Trophoblast cell (in vitro differentiated cells and primary cell): Measurements from ENCODE around the gene LENG9.
"Not testable (repeated sequence)": the region's sequence is repeated elsewhere in the genome, so short reads cannot be mapped to it uniquely, and the experiment has no call there.

Source experiments
- DNase-seq, 2 donors: peaks; one replicate each; pipeline ENCODE4 v3.0.0-alpha.2; 2016
- H2AFZ ChIP-seq: 2 replicates; pipeline ENCODE4 v1.6.1; 2013; ENCODE audit warnings: low read length, moderate library complexity, mild to moderate bottlenecking; ENCODE audit not compliant: insufficient read depth, poor library complexity
- H2AK5ac ChIP-seq: 2 replicates; pipeline ENCODE4 v1.6.1; 2013; ENCODE audit warnings: mild to moderate bottlenecking, low read length
- H2BK120ac ChIP-seq: 2 replicates; pipeline ENCODE4 v1.6.1; 2013; ENCODE audit warnings: low read length, mild to moderate bottlenecking, moderate library complexity; ENCODE audit not compliant: insufficient read depth, poor library complexity
- H2BK12ac ChIP-seq: 2 replicates; pipeline ENCODE4 v1.6.1; 2013; ENCODE audit warnings: mild to moderate bottlenecking, low read length, moderate library complexity
- H2BK5ac ChIP-seq: 2 replicates; pipeline ENCODE4 v1.6.1; 2013; ENCODE audit warnings: low read length, low read depth, moderate library complexity, mild to moderate bottlenecking; ENCODE audit not compliant: poor library complexity
- H3K14ac ChIP-seq: 2 replicates; pipeline ENCODE4 v1.6.1; 2013; ENCODE audit warnings: mild to moderate bottlenecking, low read length
- H3K18ac ChIP-seq: 2 replicates; pipeline ENCODE4 v1.6.1; 2013; ENCODE audit warnings: mild to moderate bottlenecking, low read length
- H3K23ac ChIP-seq: 2 replicates; pipeline ENCODE4 v1.6.1; 2013; ENCODE audit warnings: low read length
- H3K27ac ChIP-seq: 2 replicates; pipeline ENCODE4 v1.5.1; 2013; ENCODE audit warnings: low read depth, mild to moderate bottlenecking, inconsistent platforms, low read length, moderate library complexity
- H3K27me3 ChIP-seq: 2 replicates; pipeline ENCODE4 v1.6.1; 2013; ENCODE audit warnings: inconsistent platforms, mild to moderate bottlenecking, low read length, moderate library complexity; ENCODE audit not compliant: insufficient read depth
- H3K36me3 ChIP-seq, 2 experiments: 1 replicate in 1 of 2; 2 replicates in 1 of 2; pipeline ENCODE4 v1.6.1; 2013; ENCODE audit warnings: low read length in 2 of 2, mild to moderate bottlenecking in 2 of 2, moderate library complexity in 1 of 2; ENCODE audit not compliant: insufficient read depth in 2 of 2, control insufficient read depth in 1 of 2
- H3K4ac ChIP-seq: 2 replicates; pipeline ENCODE4 v1.6.1; 2013; ENCODE audit warnings: low read depth, mild to moderate bottlenecking, low read length, moderate library complexity
- H3K4me1 ChIP-seq, 2 experiments: 1 replicate in 1 of 2; 2 replicates in 1 of 2; pipeline ENCODE4 v1.6.1; 2013; ENCODE audit warnings: low read length in 2 of 2, mild to moderate bottlenecking in 2 of 2, moderate library complexity in 1 of 2; ENCODE audit not compliant: insufficient read depth in 2 of 2, control insufficient read depth in 1 of 2
- H3K4me2 ChIP-seq: 2 replicates; pipeline ENCODE4 v1.6.1; 2013; ENCODE audit warnings: inconsistent platforms, mild to moderate bottlenecking, low read length, moderate library complexity
- H3K4me3 ChIP-seq: 2 replicates; pipeline ENCODE4 v1.5.1; 2013; ENCODE audit warnings: mild to moderate bottlenecking, low read depth, low read length, inconsistent platforms
- H3K79me1 ChIP-seq: one replicate; pipeline ENCODE4 v1.6.1; 2013; ENCODE audit warnings: low read length
- H3K79me2 ChIP-seq: 2 replicates; pipeline ENCODE4 v1.6.1; 2013; ENCODE audit warnings: low read length, mild to moderate bottlenecking; ENCODE audit not compliant: control insufficient read depth, insufficient read depth, poor library complexity
- H3K9ac ChIP-seq: 2 replicates; pipeline ENCODE4 v1.6.1; 2013; ENCODE audit warnings: mild to moderate bottlenecking, low read length
- H3K9me3 ChIP-seq: 2 replicates; pipeline ENCODE4 v1.6.1; 2013; ENCODE audit warnings: low read depth, mild to moderate bottlenecking, control low read depth, inconsistent platforms, low read length; ENCODE audit not compliant: insufficient read depth
- H4K12ac ChIP-seq: 2 replicates; pipeline ENCODE4 v1.6.1; 2013; ENCODE audit warnings: low read depth, mild to moderate bottlenecking, low read length, moderate library complexity
- H4K8ac ChIP-seq: 2 replicates; pipeline ENCODE4 v1.6.1; 2013; ENCODE audit warnings: low read depth, mild to moderate bottlenecking, low read length, moderate library complexity
- H4K91ac ChIP-seq: one replicate; pipeline ENCODE4 v1.6.1; 2013; ENCODE audit warnings: low read depth, mild to moderate bottlenecking, low read length, moderate library complexity
- WGBS: extraction: QIAGEN DNeasy Blood & Tissue Kit; methylation state at CpG from one replicate; pipeline ENCODE4 v1.1.7; 2013; ENCODE audit warnings: missing lambda C conversion rate; ENCODE audit not compliant: insufficient read length, insufficient coverage; ENCODE audit errors: extremely low coverage; 5-methylcytosine and 5-hydroxymethylcytosine counted together

Gene LENG9

GRCh38 chr19:54469496-54469934, 5.9 kb upstream of the LENG9 start:
- Histone ChIP-seq H3K23ac (no peak overlapping the region), H3K14ac (no peak overlapping the region), H3K4ac (no peak overlapping the region), H3K4me3 (no peak overlapping the region), H3K36me3 (no peaks in the 10 kb centered on the region), H4K8ac (no peak overlapping the region), H2AFZ (no peak overlapping the region), H3K79me1 (peaks cover 5% of the 10 kb centered on the region), H2AK5ac (no peak overlapping the region), H4K91ac (no peak overlapping the region), H3K4me1 (peaks cover 15 to 23% of the 10 kb centered on the region in 2 experiments), H3K27me3 (peaks cover 12% of the 10 kb centered on the region), H3K9ac (no peak overlapping the region), H3K18ac (no peak overlapping the region), H2BK5ac (no peak overlapping the region), H3K79me2 (no peaks in the 10 kb centered on the region), H3K9me3 (peaks cover 2% of the 10 kb centered on the region), H3K27ac (no peak overlapping the region), H3K4me2 (no peak overlapping the region), H2BK12ac (no peak overlapping the region), H4K12ac (no peak overlapping the region), H2BK120ac (no peak overlapping the region)
- WGBS = no CpG with 5 or more reads among the region's 8 CpGs
- DNase-seq = no peak

GRCh38 chr19:54466110-54466480, 2.5 kb upstream of the LENG9 start:
- H3K23ac ChIP-seq, H3K9ac ChIP-seq, H2AK5ac ChIP-seq, H3K4ac ChIP-seq, DNase-seq, H3K14ac ChIP-seq, H3K27me3 ChIP-seq, H2BK120ac ChIP-seq, H3K79me2 ChIP-seq, H2BK12ac ChIP-seq, H4K8ac ChIP-seq, H3K27ac ChIP-seq, H3K4me3 ChIP-seq, H2AFZ ChIP-seq, H3K4me2 ChIP-seq, H4K91ac ChIP-seq, H4K12ac ChIP-seq, H3K9me3 ChIP-seq, H2BK5ac ChIP-seq, H3K18ac ChIP-seq: not testable (repeated sequence)
- peaks cover 13 to 14% of the 10 kb centered on the region in 2 experiments for H3K36me3 ChIP-seq
- peaks cover 21 to 22% of the 10 kb centered on the region in 2 experiments for H3K4me1 ChIP-seq
- peaks cover 15% of the 10 kb centered on the region for H3K79me1 ChIP-seq
- WGBS = no CpG with 5 or more reads among the region's 14 CpGs

- H2AK5ac ChIP-seq = no peak overlapping the region
- no peak overlapping the region for H3K9ac ChIP-seq
- WGBS = no CpG with 5 or more reads among the region's 49 CpGs
- DNase-seq = no peak
- no peak overlapping the region for H3K27ac ChIP-seq
- peaks cover 15% of the 10 kb centered on the region for H3K79me1 ChIP-seq
- H2BK5ac ChIP-seq = no peak overlapping the region
- H3K23ac ChIP-seq = no peak overlapping the region
- H3K27me3 ChIP-seq = peaks cover 4% of the 10 kb centered on the region
- peaks cover 6% of the 10 kb centered on the region for H3K79me2 ChIP-seq
- H4K8ac ChIP-seq = no peak overlapping the region
- peaks cover 4% of the 10 kb centered on the region for H3K9me3 ChIP-seq
- no peak overlapping the region for H4K12ac ChIP-seq
- no peak overlapping the region for H3K4me3 ChIP-seq
- H3K14ac ChIP-seq = no peak overlapping the region
- H4K91ac ChIP-seq = no peak overlapping the region
- peaks cover 19% of the 10 kb centered on the region in 2 experiments for H3K36me3 ChIP-seq
- H2BK120ac ChIP-seq = no peak overlapping the region
- no peak overlapping the region for H3K18ac ChIP-seq
- H3K4me2 ChIP-seq = no peak overlapping the region
- no peak overlapping the region for H3K4ac ChIP-seq
- peaks cover 18% of the 10 kb centered on the region in 2 experiments for H3K4me1 ChIP-seq
- no peak overlapping the region for H2BK12ac ChIP-seq
- H2AFZ ChIP-seq = no peak overlapping the region
Observed at GRCh38 chr19:54465426-54466109, 2.0 kb upstream of the LENG9 start.

GRCh38 chr19:54464630-54465425, 1.2 kb upstream of the LENG9 start:
- Histone ChIP-seq H3K18ac (peak overlapping the region; percentile 38), H2BK12ac (no peak overlapping the region), H4K8ac (peak overlapping the region; percentile 30), H3K9ac (no peak overlapping the region), H3K27ac (peak overlapping the region; percentile 75), H3K4me2 (peak overlapping the region; percentile 83), H3K14ac (peak overlapping the region; percentile 20), H3K9me3 (peaks cover 4% of the 10 kb centered on the region), H3K79me1 (peaks cover 15% of the 10 kb centered on the region), H4K12ac (peak overlapping the region; percentile 45), H2AK5ac (no peak overlapping the region), H3K23ac (no peak overlapping the region), H3K36me3 (peaks cover 25% of the 10 kb centered on the region in 2 experiments), H3K79me2 (peaks cover 6% of the 10 kb centered on the region), H3K4me1 (peaks cover 18% of the 10 kb centered on the region in 2 experiments), H3K4me3 (peak overlapping the region; percentile 60), H2BK120ac (peak overlapping the region; percentile 5), H2AFZ (peak overlapping the region; percentile 88), H3K27me3 (no peaks in the 10 kb centered on the region), H3K4ac (no peak overlapping the region), H2BK5ac (peak overlapping the region; percentile 28), H4K91ac (peak overlapping the region; percentile 55)
- peak; percentile 88 to 92 for DNase-seq
- no CpG with 5 or more reads among the region's 87 CpGs for WGBS
